Left ventricle myocardium inferior (tissue), 1 donor: ENCODE results near the gene GAA. TPM values are rescaled to one million over a fixed set of nuclear protein-coding genes. Genes with fewer than 3 reads are reported as not detected.

Experiments
- DNase-seq: peaks from one replicate; pipeline ENCODE4 v3.0.0-alpha.2; 2020
- H3K27ac ChIP-seq: fragments of 200-600 bp; replicated peaks from 2 replicates; pipeline ENCODE4 v1.8.0; 2021
- H3K27me3 ChIP-seq: fragments of 200-600 bp; 2 replicates; pipeline ENCODE4 v1.8.0; 2021; ENCODE audit warnings: low read depth
- H3K36me3 ChIP-seq: fragments of 200-600 bp; 2 replicates; pipeline ENCODE4 v1.8.0; 2021
- H3K4me1 ChIP-seq: fragments of 200-600 bp; 2 replicates; pipeline ENCODE4 v1.8.0; 2021
- H3K4me3 ChIP-seq: fragments of 200-600 bp; 2 replicates; pipeline ENCODE4 v1.8.0; 2021; ENCODE audit warnings: mild to moderate bottlenecking, moderate library complexity
- H3K9me3 ChIP-seq: fragments of 200-600 bp; replicated peaks from 2 replicates; pipeline ENCODE4 v1.8.0; 2021
- CTCF ChIP-seq: fragments of 200-600 bp; IDR thresholded peaks from 2 replicates; pipeline ENCODE4 v1.8.0; 2021; ENCODE audit warnings: antibody characterized with exemption, mild to moderate bottlenecking, borderline replicate concordance
- intact Hi-C: fragments of 100-400 bp; cut with micrococcal nuclease; formaldehyde crosslinking; loops from one replicate; pipeline ENCODE4 v1.11.0; 2022
- total RNA-seq: library from RNA; stranded (reverse); fragmentation: NEBNext Ultra II Directional; extraction: Animal tissue kit (Norgen Biotek cat#: 25700); gene quantifications from one replicate; pipeline ENCODE4 v1.2.1, GENCODE V29; 2021
- donor health status: DM: no; HTN: yes; CAD: no; lungs with severe emphysema.

GAA gene
- total RNA-seq, 1 donor from 2014 or later, result 44.4 TPM

DNA sequence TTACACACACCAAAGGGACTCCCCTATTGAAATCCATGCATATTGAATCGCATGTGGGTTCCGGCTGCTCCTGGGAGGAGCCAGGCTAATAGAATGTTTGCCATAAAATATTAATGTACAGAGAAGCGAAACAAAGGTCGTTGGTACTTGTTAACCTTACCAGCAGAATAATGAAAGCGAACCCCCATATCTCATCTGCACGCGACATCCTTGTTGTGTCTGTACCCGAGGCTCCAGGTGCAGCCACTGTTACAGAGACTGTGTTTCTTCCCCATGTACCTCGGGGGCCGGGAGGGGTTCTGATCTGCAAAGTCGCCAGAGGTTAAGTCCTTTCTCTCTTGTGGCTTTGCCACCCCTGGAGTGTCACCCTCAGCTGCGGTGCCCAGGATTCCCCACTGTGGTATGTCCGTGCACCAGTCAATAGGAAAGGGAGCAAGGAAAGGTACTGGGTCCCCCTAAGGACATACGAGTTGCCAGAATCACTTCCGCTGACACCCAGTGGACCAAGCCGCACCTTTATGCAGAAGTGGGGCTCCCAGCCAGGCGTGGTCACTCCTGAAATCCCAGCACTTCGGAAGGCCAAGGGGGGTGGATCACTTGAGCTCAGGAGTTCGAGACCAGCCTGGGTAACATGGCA is 2.2 kb downstream of the GAA start:
- Histone ChIP-seq H3K4me3 (no peak overlapping the region), H3K36me3 (peaks cover 3% of the 10 kb centered on the region), H3K9me3 (no peaks in the 10 kb centered on the region), H3K4me1 (peaks cover 21% of the 10 kb centered on the region), H3K27ac (no peak overlapping the region), H3K27me3 (no peaks in the 10 kb centered on the region)
- intact Hi-C loops, result no loop called here
- TF ChIP-seq CTCF, result no peak
- no peak for DNase-seq

- intact Hi-C loops, result no loop called here
- Histone ChIP-seq H3K27me3 (no peaks in the 10 kb centered on the region), H3K4me3 (no peak overlapping the region), H3K27ac (no peak overlapping the region), H3K36me3 (peaks cover 3% of the 10 kb centered on the region), H3K4me1 (peaks cover 21% of the 10 kb centered on the region), H3K9me3 (no peaks in the 10 kb centered on the region)
- no peak for TF ChIP-seq CTCF
- DNase-seq, result no peak
These were observed 3.1 kb downstream of the GAA start for GRCh38 chr17:80104321-80104955.

- TF ChIP-seq CTCF, result no peak
- intact Hi-C loops, result no loop called here
- H3K9me3 ChIP-seq, result no peaks in the 10 kb centered on the region
- H3K27ac ChIP-seq, result no peak overlapping the region
- H3K27me3 ChIP-seq, result no peaks in the 10 kb centered on the region
- H3K4me3 ChIP-seq, result no peak overlapping the region
- H3K36me3 ChIP-seq, result peaks cover 6% of the 10 kb centered on the region
- H3K4me1 ChIP-seq, result peaks cover 21% of the 10 kb centered on the region
- no peak for DNase-seq
These were observed 3.6 kb downstream of the GAA start for GRCh38 chr17:80104956-80105375.

DNA sequence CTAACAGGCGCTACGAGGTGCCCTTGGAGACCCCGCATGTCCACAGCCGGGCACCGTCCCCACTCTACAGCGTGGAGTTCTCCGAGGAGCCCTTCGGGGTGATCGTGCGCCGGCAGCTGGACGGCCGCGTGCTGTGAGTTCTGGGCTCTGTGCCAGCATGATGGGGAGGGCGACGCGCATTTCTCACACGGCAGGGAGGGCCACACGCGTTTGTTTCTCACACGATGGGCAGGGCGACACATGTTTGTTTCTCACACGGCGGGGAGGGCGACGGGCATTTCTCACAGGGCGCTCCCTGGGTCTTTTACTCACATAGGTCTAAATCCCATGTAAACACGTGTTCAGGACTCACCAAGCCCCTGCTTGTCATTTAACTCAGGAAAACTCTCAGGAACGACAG is 4.4 kb downstream of the GAA start:
- peaks cover 7% of the 10 kb centered on the region for H3K36me3 ChIP-seq
- no peak overlapping the region for H3K27ac ChIP-seq
- intact Hi-C loops, result no loop called here
- no peaks in the 10 kb centered on the region for H3K9me3 ChIP-seq
- no peak for DNase-seq
- no peak for TF ChIP-seq CTCF
- no peaks in the 10 kb centered on the region for H3K27me3 ChIP-seq
- H3K4me3 ChIP-seq, result no peak overlapping the region
- peaks cover 17% of the 10 kb centered on the region for H3K4me1 ChIP-seq

DNA sequence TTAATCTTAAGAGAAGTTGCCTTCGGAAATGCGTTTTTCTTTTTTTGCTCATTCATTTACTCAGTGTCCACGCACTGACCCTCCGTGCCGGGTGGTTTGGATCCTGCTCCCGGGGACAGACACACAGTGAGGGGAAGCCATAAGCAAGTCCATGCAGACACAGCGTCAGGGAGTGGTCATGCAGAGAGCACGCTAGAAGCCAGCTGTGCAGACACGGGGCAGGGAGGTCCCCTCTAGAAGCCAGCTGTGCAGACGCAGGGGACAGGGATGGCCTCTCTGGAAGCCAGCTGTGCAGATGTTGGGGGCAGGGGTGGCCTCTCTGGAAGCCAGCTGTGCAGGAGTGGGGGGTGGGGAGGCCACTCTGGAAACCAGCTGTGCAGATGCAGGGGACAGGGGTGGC is 4.8 kb downstream of the GAA start:
- peaks cover 7% of the 10 kb centered on the region for H3K36me3 ChIP-seq
- no peak for DNase-seq
- H3K9me3 ChIP-seq, result no peaks in the 10 kb centered on the region
- peaks cover 13% of the 10 kb centered on the region for H3K4me1 ChIP-seq
- no peaks in the 10 kb centered on the region for H3K27me3 ChIP-seq
- no peak overlapping the region for H3K27ac ChIP-seq
- H3K4me3 ChIP-seq, result no peak overlapping the region
- intact Hi-C loops, result no loop called here
- TF ChIP-seq CTCF, result no peak
